Measurements from ENCODE around the gene SHROOM3.

Gene SHROOM3

GRCh38 chr4:76696109-76696508 lies 261.1 kb downstream of the SHROOM3 start:
- in situ Hi-C loops (cut with MboI; ENCODE audit: low pct_unique_long_range_greater_than_20kb, low sequenced_read_pairs): no loop called here
- DNase-seq: no peak

- DNase-seq: no peak
- in situ Hi-C loops (cut with MboI; ENCODE audit: low pct_unique_long_range_greater_than_20kb, low sequenced_read_pairs): no loop called here
Observed at GRCh38 chr4:76697129-76697803, 262.2 kb downstream of the SHROOM3 start.

GRCh38 chr4:76698141-76698540 lies 263.1 kb downstream of the SHROOM3 start:
- no peak for DNase-seq
- in situ Hi-C loops (cut with MboI; ENCODE audit: low pct_unique_long_range_greater_than_20kb, low sequenced_read_pairs): no loop called here

- in situ Hi-C loops (cut with MboI; ENCODE audit: low pct_unique_long_range_greater_than_20kb, low sequenced_read_pairs): no loop called here
- DNase-seq: no peak
Observed at GRCh38 chr4:76699751-76700310, 264.8 kb downstream of the SHROOM3 start.

- DNase-seq: no peak
- in situ Hi-C loops (cut with MboI; ENCODE audit: low pct_unique_long_range_greater_than_20kb, low sequenced_read_pairs): no loop called here
Observed at GRCh38 chr4:76702440-76703122, 267.6 kb downstream of the SHROOM3 start.

GRCh38 chr4:76703123-76703490 lies 268.1 kb downstream of the SHROOM3 start:
- in situ Hi-C loops (cut with MboI; ENCODE audit: low pct_unique_long_range_greater_than_20kb, low sequenced_read_pairs): no loop called here
- no peak for DNase-seq

GRCh38 chr4:76703676-76704075 lies 268.6 kb downstream of the SHROOM3 start:
- in situ Hi-C loops (cut with MboI; ENCODE audit: low pct_unique_long_range_greater_than_20kb, low sequenced_read_pairs): no loop called here
- no peak for DNase-seq

- no peak for DNase-seq
- in situ Hi-C loops (cut with MboI; ENCODE audit: low pct_unique_long_range_greater_than_20kb, low sequenced_read_pairs): no loop called here
Observed at GRCh38 chr4:76704133-76704881, 269.3 kb downstream of the SHROOM3 start.

GRCh38 chr4:76705472-76705871 lies 270.4 kb downstream of the SHROOM3 start:
- DNase-seq: no peak
- in situ Hi-C loops (cut with MboI; ENCODE audit: low pct_unique_long_range_greater_than_20kb, low sequenced_read_pairs): no loop called here

GRCh38 chr4:76706581-76706980 lies 271.6 kb downstream of the SHROOM3 start:
- in situ Hi-C loops (cut with MboI; ENCODE audit: low pct_unique_long_range_greater_than_20kb, low sequenced_read_pairs): no loop called here
- DNase-seq: no peak

- DNase-seq: no peak
Observed at GRCh38 chr4:76708971-76709771, 274.1 kb downstream of the SHROOM3 start.

GRCh38 chr4:76709772-76710090 lies 274.7 kb downstream of the SHROOM3 start:
- in situ Hi-C loops (cut with MboI; ENCODE audit: low pct_unique_long_range_greater_than_20kb, low sequenced_read_pairs): no loop called here
- no peak for DNase-seq

More at GRCh38 chr4:76708971-76709771, 274.1 kb downstream of the SHROOM3 start:
- in situ Hi-C loops (cut with MboI; ENCODE audit: low pct_unique_long_range_greater_than_20kb, low sequenced_read_pairs): no loop called here

GRCh38 chr4:76712564-76712963 lies 277.5 kb downstream of the SHROOM3 start:
- no peak for DNase-seq
- in situ Hi-C loops (cut with MboI; ENCODE audit: low pct_unique_long_range_greater_than_20kb, low sequenced_read_pairs): no loop called here

GRCh38 chr4:76714226-76714625 lies 279.2 kb downstream of the SHROOM3 start:
- in situ Hi-C loops (cut with MboI; ENCODE audit: low pct_unique_long_range_greater_than_20kb, low sequenced_read_pairs): no loop called here
- DNase-seq: no peak

GRCh38 chr4:76716020-76716419 lies 281.0 kb downstream of the SHROOM3 start:
- no peak for DNase-seq
- in situ Hi-C loops (cut with MboI; ENCODE audit: low pct_unique_long_range_greater_than_20kb, low sequenced_read_pairs): no loop called here

GRCh38 chr4:76716658-76717057 lies 281.6 kb downstream of the SHROOM3 start:
- in situ Hi-C loops (cut with MboI; ENCODE audit: low pct_unique_long_range_greater_than_20kb, low sequenced_read_pairs): no loop called here
- DNase-seq: no peak

- no peak for DNase-seq
- in situ Hi-C loops (cut with MboI; ENCODE audit: low pct_unique_long_range_greater_than_20kb, low sequenced_read_pairs): no loop called here
Observed at GRCh38 chr4:76717431-76717830, 282.4 kb downstream of the SHROOM3 start.

- in situ Hi-C loops (cut with MboI; ENCODE audit: low pct_unique_long_range_greater_than_20kb, low sequenced_read_pairs): no loop called here
- DNase-seq: no peak
Observed at GRCh38 chr4:76718021-76718420, 283.0 kb downstream of the SHROOM3 start.

GRCh38 chr4:76718831-76719230 lies 283.8 kb downstream of the SHROOM3 start:
- in situ Hi-C loops (cut with MboI; ENCODE audit: low pct_unique_long_range_greater_than_20kb, low sequenced_read_pairs): no loop called here
- no peak for DNase-seq
